ENCODE results near the gene CACNB1. TPM values are rescaled to one million over a fixed set of nuclear protein-coding genes. Genes with fewer than 3 reads are reported as not detected.
A peak's percentile ranks its signal among the peaks of the same experiment; 100 is the strongest.

The CACNB1 gene
- total RNA-seq, 6 donors from 2014 or later: 28.8 to 149 (median 34.0) TPM

DNA sequence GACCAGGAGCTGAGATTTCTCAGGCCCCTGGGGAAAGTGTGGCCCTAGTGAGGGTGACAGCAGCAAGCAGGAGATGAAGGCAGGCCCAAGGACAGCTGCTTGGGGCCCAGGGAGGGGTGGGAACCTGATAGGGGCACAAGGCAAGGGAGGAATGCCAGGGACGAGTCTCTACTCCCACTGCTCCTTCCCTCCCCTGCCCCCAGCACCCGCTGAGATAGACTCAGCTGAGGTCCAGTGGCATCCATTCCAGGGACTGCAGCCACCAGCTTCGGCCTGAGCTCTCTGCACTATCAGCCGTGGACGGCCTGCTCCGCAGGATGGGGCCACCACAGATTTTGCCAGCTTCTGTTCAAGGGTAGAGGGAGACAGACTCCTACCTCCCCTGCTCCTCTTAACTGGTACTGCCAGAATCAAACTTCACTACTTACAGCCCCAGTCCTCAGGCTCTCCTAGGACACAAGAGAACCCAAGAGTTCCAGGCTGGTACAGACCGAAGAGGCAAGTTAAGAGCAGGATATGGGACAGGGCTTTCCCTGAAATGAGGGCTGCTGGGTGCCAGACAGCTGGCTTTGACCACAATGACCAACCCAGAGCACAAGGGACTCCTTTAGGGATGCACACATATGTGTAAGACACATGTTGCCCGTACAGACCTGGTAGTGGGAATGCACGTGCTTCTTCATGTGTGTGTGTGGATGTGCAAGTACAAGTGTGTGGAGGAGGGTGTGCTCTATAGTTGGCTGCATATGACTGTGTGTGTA is 5.5 kb downstream of the CACNB1 start:
- ATAC-seq (ENCODE audit: low FRiP score in 2 of 2) (no peak), DNase-seq (no peak)
- WGBS, 2 donors: 94% methylated on average over 5 of the region's 9 CpGs
- H3K9me3 ChIP-seq: no peaks in the 10 kb centered on the region
- H3K27me3 ChIP-seq: no peaks in the 10 kb centered on the region
- H3K27ac ChIP-seq: no peak overlapping the region
- TF ChIP-seq POLR2AphosphoS5 (IDR thresholded peaks at IDR 0.05): no peak
- no peak for TF ChIP-seq POLR2A (IDR thresholded peaks at IDR 0.05)
- TF ChIP-seq, protein P1, sequence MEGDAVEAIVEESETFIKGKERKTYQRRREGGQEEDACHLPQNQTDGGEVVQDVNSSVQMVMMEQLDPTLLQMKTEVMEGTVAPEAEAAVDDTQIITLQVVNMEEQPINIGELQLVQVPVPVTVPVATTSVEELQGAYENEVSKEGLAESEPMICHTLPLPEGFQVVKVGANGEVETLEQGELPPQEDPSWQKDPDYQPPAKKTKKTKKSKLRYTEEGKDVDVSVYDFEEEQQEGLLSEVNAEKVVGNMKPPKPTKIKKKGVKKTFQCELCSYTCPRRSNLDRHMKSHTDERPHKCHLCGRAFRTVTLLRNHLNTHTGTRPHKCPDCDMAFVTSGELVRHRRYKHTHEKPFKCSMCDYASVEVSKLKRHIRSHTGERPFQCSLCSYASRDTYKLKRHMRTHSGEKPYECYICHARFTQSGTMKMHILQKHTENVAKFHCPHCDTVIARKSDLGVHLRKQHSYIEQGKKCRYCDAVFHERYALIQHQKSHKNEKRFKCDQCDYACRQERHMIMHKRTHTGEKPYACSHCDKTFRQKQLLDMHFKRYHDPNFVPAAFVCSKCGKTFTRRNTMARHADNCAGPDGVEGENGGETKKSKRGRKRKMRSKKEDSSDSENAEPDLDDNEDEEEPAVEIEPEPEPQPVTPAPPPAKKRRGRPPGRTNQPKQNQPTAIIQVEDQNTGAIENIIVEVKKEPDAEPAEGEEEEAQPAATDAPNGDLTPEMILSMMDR (IDR thresholded peaks at IDR 0.05): no peak
- TF ChIP-seq EP300 (IDR thresholded peaks at IDR 0.05): no peak
- H3K4me1 ChIP-seq: peaks cover 10 to 30% (median 22%) of the 10 kb centered on the region in 4 donors
- peaks cover 10 to 76% (median 50%) of the 10 kb centered on the region in 4 donors for H3K36me3 ChIP-seq
- no peak overlapping the region for H3K4me3 ChIP-seq

DNA sequence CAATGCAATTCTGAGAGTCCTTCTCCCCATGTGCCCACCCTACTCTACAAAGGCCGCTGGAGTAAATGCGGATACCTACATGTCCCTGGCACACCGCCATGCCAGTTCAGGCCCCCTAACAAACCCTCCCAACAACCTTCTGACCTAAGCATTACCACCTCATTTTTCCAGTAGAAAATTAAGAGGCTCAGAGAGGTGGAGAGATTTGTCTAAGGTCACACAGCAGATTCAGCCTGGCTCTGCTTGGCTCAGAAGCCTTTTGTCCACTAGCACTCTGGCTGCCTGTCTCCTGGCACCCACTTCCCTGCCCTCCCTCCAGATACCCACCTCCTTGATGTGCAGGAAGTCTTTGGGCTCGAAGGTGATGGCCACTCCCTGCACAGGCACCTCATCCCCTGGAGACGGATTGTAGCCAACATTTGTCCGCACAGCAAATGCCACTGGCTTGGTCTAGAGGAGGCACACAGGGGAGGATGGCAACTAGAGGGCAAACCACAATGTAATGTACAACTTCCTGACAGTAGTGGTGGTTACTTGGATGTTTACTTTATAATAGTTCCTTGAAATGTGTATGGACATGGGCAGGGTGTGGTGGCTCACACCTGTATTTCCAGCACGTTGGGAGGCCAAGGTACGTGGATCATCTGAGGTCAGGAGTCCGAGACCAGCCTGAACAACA is 10.2 kb downstream of the CACNB1 start:
- no peak for ATAC-seq (ENCODE audit: low FRiP score in 2 of 2)
- no peaks in the 10 kb centered on the region for H3K27me3 ChIP-seq

DNA sequence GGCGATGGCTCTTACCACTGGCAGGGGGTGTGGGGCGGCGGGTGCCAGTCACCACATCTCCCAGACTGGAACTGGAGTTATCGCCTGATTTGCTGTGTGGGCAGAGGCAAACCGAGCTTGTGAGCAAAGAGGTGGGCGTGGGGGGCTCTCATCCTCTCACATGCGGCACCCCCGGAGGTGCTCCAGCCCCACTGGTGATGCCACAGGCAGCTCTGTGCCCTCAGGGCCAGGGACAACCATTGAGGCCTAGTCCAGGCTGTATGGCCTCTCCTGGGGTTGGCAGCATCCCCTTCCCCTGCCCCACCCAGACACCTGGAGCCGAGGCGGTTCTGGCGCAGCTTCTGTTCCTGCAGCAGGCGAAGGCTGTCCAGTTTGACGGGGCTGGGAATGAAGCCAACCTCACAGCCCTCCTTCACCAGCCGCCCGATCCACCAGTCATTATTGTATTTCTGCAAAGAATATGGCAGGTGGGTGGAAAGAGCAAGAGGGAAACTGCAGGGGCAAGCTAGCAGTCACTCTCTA is 10.9 kb downstream of the CACNB1 start:
- Histone ChIP-seq H3K36me3 (peaks cover 28 to 94% (median 82%) of the 10 kb centered on the region in 4 donors), H3K4me3 (no peak overlapping the region), H3K4me1 (no peaks in the 10 kb centered on the region), H3K27me3 (no peaks in the 10 kb centered on the region), H3K27ac (no peak overlapping the region), H3K9me3 (no peaks in the 10 kb centered on the region)
- ATAC-seq (ENCODE audit: low FRiP score in 2 of 2): no peak
- TF ChIP-seq EP300 (IDR thresholded peaks at IDR 0.05) (no peak), POLR2A (IDR thresholded peaks at IDR 0.05) (no peak), POLR2AphosphoS5 (IDR thresholded peaks at IDR 0.05) (no peak)
- TF ChIP-seq, protein P1 (IDR thresholded peaks at IDR 0.05): no peak
- peak in 1 of 2 donors; percentile 72 for DNase-seq
- WGBS, 2 donors: 72 to 90% methylated on average over 5 to 11 of the region's 15 CpGs

More for the DNA sequence above, 10.2 kb downstream of the CACNB1 start:
- 88 to 94% methylated on average over 9 of the region's 9 CpGs for WGBS, 2 donors
- H3K4me3 ChIP-seq: no peak overlapping the region
- H3K27ac ChIP-seq: no peak overlapping the region
- no peaks in the 10 kb centered on the region for H3K9me3 ChIP-seq
- H3K4me1 ChIP-seq: no peaks in the 10 kb centered on the region
- TF ChIP-seq, protein P1 (IDR thresholded peaks at IDR 0.05): no peak
- TF ChIP-seq EP300 (IDR thresholded peaks at IDR 0.05) (no peak), POLR2AphosphoS5 (IDR thresholded peaks at IDR 0.05) (no peak), POLR2A (IDR thresholded peaks at IDR 0.05) (no peak)
- H3K36me3 ChIP-seq: peaks cover 28 to 97% (median 85%) of the 10 kb centered on the region in 4 donors
- no peak for DNase-seq

DNA sequence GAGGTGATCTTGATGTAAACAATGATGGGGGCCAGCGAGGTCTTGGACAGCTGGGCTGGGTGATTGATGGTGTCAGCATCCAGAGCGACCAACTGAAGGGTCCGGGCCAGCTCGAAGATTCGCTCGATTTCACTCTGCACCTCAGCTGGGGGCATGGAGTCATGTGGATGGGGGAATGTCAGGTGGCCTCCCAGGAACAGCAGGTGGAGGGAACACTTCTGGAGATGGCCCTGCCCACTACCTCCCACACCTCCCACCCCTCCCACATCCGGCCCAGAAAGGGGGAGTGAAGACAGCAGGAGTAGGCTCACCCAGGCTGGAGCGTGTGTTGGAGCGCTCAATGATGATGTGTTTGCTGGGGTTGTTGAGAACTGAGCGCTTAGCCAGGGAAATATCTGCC is 13.7 kb downstream of the CACNB1 start:
- no peaks in the 10 kb centered on the region for H3K27me3 ChIP-seq
- no peak for ATAC-seq (ENCODE audit: low FRiP score in 2 of 2)
- no peak overlapping the region for H3K27ac ChIP-seq
- peaks cover 0 to 2% (median under 1%) of the 10 kb centered on the region in 4 donors for H3K4me1 ChIP-seq
- peaks cover 22 to 86% (median 70%) of the 10 kb centered on the region in 4 donors for H3K36me3 ChIP-seq
- WGBS, 2 donors: 89 to 92% methylated on average over 4 to 10 of the region's 10 CpGs
- TF ChIP-seq, protein P1 (IDR thresholded peaks at IDR 0.05): no peak
- TF ChIP-seq EP300 (IDR thresholded peaks at IDR 0.05): no peak
- TF ChIP-seq POLR2A (IDR thresholded peaks at IDR 0.05): no peak
- TF ChIP-seq POLR2AphosphoS5 (IDR thresholded peaks at IDR 0.05): no peak
- no peak for DNase-seq
- H3K4me3 ChIP-seq: no peak overlapping the region
- no peaks in the 10 kb centered on the region for H3K9me3 ChIP-seq
